ENCODE measurements around the gene CD69. TPM values are rescaled to one million over a fixed set of nuclear protein-coding genes. Genes with fewer than 3 reads are reported as not detected.

Gene CD69
- total RNA-seq, 1 donor from 2014 or later: 11.4 TPM

GRCh38 chr12:9795945-9796344 is 35.2 kb upstream of the CD69 start:
- ATAC-seq (no peak), DNase-seq (no peak)
- Histone ChIP-seq H3K9me3 (no peaks in the 10 kb centered on the region), H3K36me3 (no peaks in the 10 kb centered on the region), H3K27me3 (ENCODE audit: low read depth) (no peaks in the 10 kb centered on the region), H3K27ac (no peak overlapping the region), H3K4me1 (peaks cover 6% of the 10 kb centered on the region), H3K4me3 (no peak overlapping the region)
- intact Hi-C loops (cut with DNase I): no loop called here
- no peak for TF ChIP-seq CTCF (IDR thresholded peaks at IDR 0.05)

GRCh38 chr12:9794484-9795093 is 33.9 kb upstream of the CD69 start:
- H3K4me3 ChIP-seq: no peak overlapping the region
- H3K27ac ChIP-seq: no peak overlapping the region
- no peaks in the 10 kb centered on the region for H3K36me3 ChIP-seq
- intact Hi-C loops (cut with DNase I): no loop called here
- no peak for TF ChIP-seq CTCF (IDR thresholded peaks at IDR 0.05)
- no peaks in the 10 kb centered on the region for H3K27me3 ChIP-seq (ENCODE audit: low read depth)
- ATAC-seq (no peak), DNase-seq (no peak)
- H3K4me1 ChIP-seq: peaks cover 6% of the 10 kb centered on the region
- H3K9me3 ChIP-seq: no peaks in the 10 kb centered on the region

- H3K36me3 ChIP-seq: no peaks in the 10 kb centered on the region
- no peaks in the 10 kb centered on the region for H3K27me3 ChIP-seq (ENCODE audit: low read depth)
- DNase-seq: no peak
- intact Hi-C loops (cut with DNase I): no loop called here
- no peak for ATAC-seq
- no peak overlapping the region for H3K4me3 ChIP-seq
- peaks cover 6% of the 10 kb centered on the region for H3K4me1 ChIP-seq
- TF ChIP-seq CTCF (IDR thresholded peaks at IDR 0.05): no peak
- H3K9me3 ChIP-seq: no peaks in the 10 kb centered on the region
- no peak overlapping the region for H3K27ac ChIP-seq
Measured at GRCh38 chr12:9793779-9794395, 33.2 kb upstream of the CD69 start.

GRCh38 chr12:9792961-9793617 is 32.4 kb upstream of the CD69 start:
- TF ChIP-seq CTCF (IDR thresholded peaks at IDR 0.05): no peak
- Histone ChIP-seq H3K36me3 (no peaks in the 10 kb centered on the region), H3K4me1 (peaks cover 5% of the 10 kb centered on the region), H3K4me3 (no peak overlapping the region), H3K27me3 (ENCODE audit: low read depth) (no peaks in the 10 kb centered on the region), H3K27ac (no peak overlapping the region), H3K9me3 (no peaks in the 10 kb centered on the region)
- no peak for ATAC-seq
- DNase-seq: no peak
- intact Hi-C loops (cut with DNase I): no loop called here

- no peak for TF ChIP-seq CTCF (IDR thresholded peaks at IDR 0.05)
- intact Hi-C loops (cut with DNase I): no loop called here
- H3K36me3 ChIP-seq: no peaks in the 10 kb centered on the region
- no peaks in the 10 kb centered on the region for H3K27me3 ChIP-seq (ENCODE audit: low read depth)
- H3K4me3 ChIP-seq: no peak overlapping the region
- ATAC-seq (no peak), DNase-seq (no peak)
- no peak overlapping the region for H3K27ac ChIP-seq
- no peaks in the 10 kb centered on the region for H3K4me1 ChIP-seq
- H3K9me3 ChIP-seq: no peaks in the 10 kb centered on the region
Measured at GRCh38 chr12:9792185-9792900, 31.6 kb upstream of the CD69 start.

Data from lower lobe of right lung (tissue), 2 donors.